ENCODE data around the gene MCM7. TPM values are rescaled to one million over a fixed set of nuclear protein-coding genes. Genes with fewer than 3 reads are reported as not detected.
A peak's percentile ranks its signal among the peaks of the same experiment; 100 is the strongest.
"Not testable (repeated sequence)": the region's sequence is repeated elsewhere in the genome, so short reads cannot be mapped to it uniquely, and the experiment has no call there.

The MCM7 gene
- total RNA-seq, 1 experiment from 2014 or later = 240 TPM

- no TSS peak for BruUV-seq (replicated peaks)
- Mint-ChIP-seq H3K4me1 (ENCODE audit: low read depth, unreplicated experiment) (peaks cover 17% of the 10 kb centered on the region), H3K27ac (ENCODE audit: unreplicated experiment) (no peak overlapping the region), H3K36me3 (ENCODE audit: insufficient read depth, unreplicated experiment) (peaks cover 8% of the 10 kb centered on the region), H3K27me3 (ENCODE audit: insufficient read depth, unreplicated experiment) (no peaks in the 10 kb centered on the region), H3K4me3 (ENCODE audit: unreplicated experiment) (no peak overlapping the region), H3K9me3 (ENCODE audit: unreplicated experiment) (no peaks in the 10 kb centered on the region)
- peak; percentile 91 to 95 for TF ChIP-seq CTCF (IDR thresholded peaks at IDR 0.05; ENCODE audit: insufficient read depth in 1 of 2, low read depth in 1 of 2, low read length in 1 of 2, severe bottlenecking in 1 of 2, unreplicated experiment in 1 of 2)
- H3K9me3 ChIP-seq = no peaks in the 10 kb centered on the region
- intact Hi-C loops (cut with micrococcal nuclease; ENCODE audit: unreplicated experiment) = loop anchor here (1.0 kb wide), 1 partner anchor 85 kb away; no protein-coding TSS in a partner anchor
- H3K36me3 ChIP-seq (ENCODE audit: control insufficient read depth, insufficient read depth, low read length) = no peaks in the 10 kb centered on the region
- H3K27me3 ChIP-seq (replicated peaks; ENCODE audit: control insufficient read depth, insufficient read depth, low read length) = no peaks in the 10 kb centered on the region
- DNase-seq = peak; percentile 77 to 80
- peaks cover 7% of the 10 kb centered on the region; the same call in 1 of the 2 replicates for H3K4me1 ChIP-seq
- ChIA-PET CTCF (interaction anchor here (0.6 to 2.3 kb wide), 12 partner anchors 16 to 453 kb away, joined by 3 to 13 read pairs (median 4); partner anchors contain the start of genes AP4M1, FBXO24, GPC2 and LAMTOR4), POLR2A (no interaction called here)
- no peak overlapping the region for H3K4me3 ChIP-seq (ENCODE audit: low read depth, low read length)
Measured at GRCh38 chr7:100132697-100133151, 31.5 kb upstream of the MCM7 start.

GRCh38 chr7:100132126-100132525 is 30.9 kb upstream of the MCM7 start:
- H3K4me1 Mint-ChIP-seq (ENCODE audit: low read depth, unreplicated experiment) = peaks cover 17% of the 10 kb centered on the region
- ChIA-PET POLR2A (no interaction called here), CTCF (interaction anchor here (0.6 to 2.3 kb wide), 10 partner anchors 16 to 454 kb away, joined by 3 to 13 read pairs (median 4); partner anchors contain the start of genes AP4M1, FBXO24, GPC2 and LAMTOR4)
- Histone ChIP-seq H3K36me3 (ENCODE audit: control insufficient read depth, insufficient read depth, low read length) (no peaks in the 10 kb centered on the region), H3K4me1 (peaks cover 7% of the 10 kb centered on the region; the same call in 1 of the 2 replicates), H3K9me3 (no peaks in the 10 kb centered on the region), H3K4me3 (ENCODE audit: low read depth, low read length) (no peak overlapping the region), H3K27me3 (replicated peaks; ENCODE audit: control insufficient read depth, insufficient read depth, low read length) (no peaks in the 10 kb centered on the region)
- no peak overlapping the region for H3K27ac Mint-ChIP-seq (ENCODE audit: unreplicated experiment)
- H3K9me3 Mint-ChIP-seq (ENCODE audit: unreplicated experiment) = no peaks in the 10 kb centered on the region
- no peak for TF ChIP-seq CTCF (IDR thresholded peaks at IDR 0.05; ENCODE audit: insufficient read depth in 1 of 2, low read depth in 1 of 2, low read length in 1 of 2, severe bottlenecking in 1 of 2, unreplicated experiment in 1 of 2)
- H3K27me3 Mint-ChIP-seq (ENCODE audit: insufficient read depth, unreplicated experiment) = no peaks in the 10 kb centered on the region
- intact Hi-C loops (cut with micrococcal nuclease; ENCODE audit: unreplicated experiment) = loop anchor here (1.0 kb wide), 1 partner anchor 85 kb away; no protein-coding TSS in a partner anchor
- BruUV-seq (replicated peaks) = no TSS peak
- no peak overlapping the region for H3K4me3 Mint-ChIP-seq (ENCODE audit: unreplicated experiment)
- H3K36me3 Mint-ChIP-seq (ENCODE audit: insufficient read depth, unreplicated experiment) = peaks cover 10% of the 10 kb centered on the region
- DNase-seq = no peak

- peaks cover 19% of the 10 kb centered on the region for H3K36me3 Mint-ChIP-seq (ENCODE audit: insufficient read depth, unreplicated experiment)
- peak; percentile 79 to 93 for TF ChIP-seq CTCF (IDR thresholded peaks at IDR 0.05; ENCODE audit: insufficient read depth in 1 of 2, low read depth in 1 of 2, low read length in 1 of 2, severe bottlenecking in 1 of 2, unreplicated experiment in 1 of 2)
- H3K9me3 ChIP-seq = no peaks in the 10 kb centered on the region
- no peaks in the 10 kb centered on the region for H3K27me3 ChIP-seq (replicated peaks; ENCODE audit: control insufficient read depth, insufficient read depth, low read length)
- intact Hi-C loops (cut with micrococcal nuclease; ENCODE audit: unreplicated experiment) = no loop called here
- no peaks in the 10 kb centered on the region for H3K9me3 Mint-ChIP-seq (ENCODE audit: unreplicated experiment)
- peaks cover 18% of the 10 kb centered on the region for H3K4me1 Mint-ChIP-seq (ENCODE audit: low read depth, unreplicated experiment)
- H3K27me3 Mint-ChIP-seq (ENCODE audit: insufficient read depth, unreplicated experiment) = no peaks in the 10 kb centered on the region
- H3K4me3 Mint-ChIP-seq (ENCODE audit: unreplicated experiment) = peak overlapping the region; percentile 60
- ChIA-PET POLR2A (interaction anchor here (1.1 kb wide), 1 partner anchor 29 kb away, joined by 7 read pairs; the partner anchor contains the start of gene AP4M1), CTCF (interaction anchor here (0.6 to 1.5 kb wide), 7 partner anchors 18 to 151 kb away, joined by 3 to 8 read pairs (median 5); partner anchors contain the start of genes AP4M1, LAMTOR4 and MCM7)
- H3K27ac Mint-ChIP-seq (ENCODE audit: unreplicated experiment) = no peak overlapping the region
- no TSS peak for BruUV-seq (replicated peaks)
- peaks cover 8% of the 10 kb centered on the region; the same call in 1 of the 2 replicates for H3K4me1 ChIP-seq
- H3K36me3 ChIP-seq (ENCODE audit: control insufficient read depth, insufficient read depth, low read length) = no peaks in the 10 kb centered on the region
- H3K4me3 ChIP-seq (ENCODE audit: low read depth, low read length) = no peak overlapping the region
- peak; percentile 76 to 86 for DNase-seq
Measured at GRCh38 chr7:100130608-100131453, 29.6 kb upstream of the MCM7 start.

GRCh38 chr7:100130220-100130607 is 29.0 kb upstream of the MCM7 start:
- POLR2A ChIA-PET = interaction anchor here (1.1 kb wide), 1 partner anchor 28 kb away, joined by 7 read pairs; the partner anchor contains the start of gene AP4M1

More at GRCh38 chr7:100130220-100130607, 29.0 kb upstream of the MCM7 start:
- H3K27me3 ChIP-seq (replicated peaks; ENCODE audit: control insufficient read depth, insufficient read depth, low read length); BruUV-seq (replicated peaks); H3K9me3 Mint-ChIP-seq (ENCODE audit: unreplicated experiment); H3K27me3 Mint-ChIP-seq (ENCODE audit: insufficient read depth, unreplicated experiment); H3K27ac Mint-ChIP-seq (ENCODE audit: unreplicated experiment); H3K4me3 Mint-ChIP-seq (ENCODE audit: unreplicated experiment); DNase-seq; H3K36me3 ChIP-seq (ENCODE audit: control insufficient read depth, insufficient read depth, low read length); intact Hi-C loops (cut with micrococcal nuclease; ENCODE audit: unreplicated experiment); H3K9me3 ChIP-seq; H3K4me3 ChIP-seq (ENCODE audit: low read depth, low read length): not testable (repeated sequence)
- CTCF ChIA-PET = interaction anchor here (0.7 to 1.5 kb wide), 5 partner anchors 18 to 150 kb away, joined by 3 to 8 read pairs (median 7); partner anchors contain the start of genes AP4M1, LAMTOR4 and MCM7
- Mint-ChIP-seq H3K4me1 (ENCODE audit: low read depth, unreplicated experiment) (peaks cover 24% of the 10 kb centered on the region), H3K36me3 (ENCODE audit: insufficient read depth, unreplicated experiment) (peaks cover 25% of the 10 kb centered on the region)
- peaks cover 14% of the 10 kb centered on the region for H3K4me1 ChIP-seq
